RKO (cell line): Measurements from ENCODE around the gene SHD.
"Not testable (repeated sequence)": the region's sequence is repeated elsewhere in the genome, so short reads cannot be mapped to it uniquely, and the experiment has no call there.

Source experiments
- DNase-seq: peaks from one replicate; pipeline ENCODE4 v3.0.0-alpha.2; 2016; ENCODE audit warnings: low spot score

SHD gene

GRCh38 chr19:4278419-4279266 is at the start of gene SHD:
Gene SHD (plus strand): TSS chr19:4279266. CDS start chr19:4280064, 798 bp downstream.
- DNase-seq, result no peak

GRCh38 chr19:4230237-4230636 is 48.8 kb upstream of the SHD start:
- DNase-seq, result not testable (repeated sequence)

- DNase-seq, result not testable (repeated sequence)
Measured at GRCh38 chr19:4231521-4231920, 47.5 kb upstream of the SHD start.

- DNase-seq, result not testable (repeated sequence)
Measured at GRCh38 chr19:4232139-4232538, 46.9 kb upstream of the SHD start.

GRCh38 chr19:4232614-4233281 is 46.3 kb upstream of the SHD start:
- DNase-seq, result no peak

GRCh38 chr19:4233282-4233853 is 45.7 kb upstream of the SHD start:
- DNase-seq, result no peak

GRCh38 chr19:4234142-4234861 is 44.8 kb upstream of the SHD start:
- no peak for DNase-seq

GRCh38 chr19:4234862-4235201 is 44.2 kb upstream of the SHD start:
- DNase-seq, result no peak

GRCh38 chr19:4237510-4237909 is 41.6 kb upstream of the SHD start:
- DNase-seq, result not testable (repeated sequence)

- DNase-seq, result no peak
Measured at GRCh38 chr19:4238831-4239230, 40.2 kb upstream of the SHD start.

GRCh38 chr19:4241824-4242430 is 37.1 kb upstream of the SHD start:
- no peak for DNase-seq

GRCh38 chr19:4245938-4246337 is 33.1 kb upstream of the SHD start:
- not testable (repeated sequence) for DNase-seq

- DNase-seq, result peak; percentile 99
Measured at GRCh38 chr19:4246767-4247593, 32.1 kb upstream of the SHD start, which contains the start of gene YJU2. Gene YJU2 (plus strand): TSS chr19:4247080. CDS start chr19:4247147, 67 bp downstream.

GRCh38 chr19:4256563-4256962 is 22.5 kb upstream of the SHD start:
- peak; percentile 35 for DNase-seq

- no peak for DNase-seq
Measured at GRCh38 chr19:4257025-4257424, 22.0 kb upstream of the SHD start.

GRCh38 chr19:4258181-4258580 is 20.9 kb upstream of the SHD start:
- DNase-seq, result no peak

GRCh38 chr19:4260613-4261191 is 18.4 kb upstream of the SHD start:
- DNase-seq, result no peak

GRCh38 chr19:4264812-4265211 is 14.3 kb upstream of the SHD start:
- DNase-seq, result no peak

- no peak for DNase-seq
Measured at GRCh38 chr19:4266253-4267000, 12.6 kb upstream of the SHD start.
